GM20000 (cell line): Measurements from ENCODE around the gene DIP2C.
"Not testable (repeated sequence)": the region's sequence is repeated elsewhere in the genome, so short reads cannot be mapped to it uniquely, and the experiment has no call there.

Experiments used
- DNase-seq: peaks from one replicate; pipeline ENCODE4 v3.0.0; 2012; ENCODE audit warnings: low spot score
- TF ChIP-seq, protein P1 (sequence below): IDR thresholded peaks from 2 replicates; pipeline ENCODE4 v1.5.1; 2012; ENCODE audit warnings: mild to moderate bottlenecking, control low read depth; ENCODE audit errors: extremely low read depth, missing control alignments

The DIP2C gene

DNA sequence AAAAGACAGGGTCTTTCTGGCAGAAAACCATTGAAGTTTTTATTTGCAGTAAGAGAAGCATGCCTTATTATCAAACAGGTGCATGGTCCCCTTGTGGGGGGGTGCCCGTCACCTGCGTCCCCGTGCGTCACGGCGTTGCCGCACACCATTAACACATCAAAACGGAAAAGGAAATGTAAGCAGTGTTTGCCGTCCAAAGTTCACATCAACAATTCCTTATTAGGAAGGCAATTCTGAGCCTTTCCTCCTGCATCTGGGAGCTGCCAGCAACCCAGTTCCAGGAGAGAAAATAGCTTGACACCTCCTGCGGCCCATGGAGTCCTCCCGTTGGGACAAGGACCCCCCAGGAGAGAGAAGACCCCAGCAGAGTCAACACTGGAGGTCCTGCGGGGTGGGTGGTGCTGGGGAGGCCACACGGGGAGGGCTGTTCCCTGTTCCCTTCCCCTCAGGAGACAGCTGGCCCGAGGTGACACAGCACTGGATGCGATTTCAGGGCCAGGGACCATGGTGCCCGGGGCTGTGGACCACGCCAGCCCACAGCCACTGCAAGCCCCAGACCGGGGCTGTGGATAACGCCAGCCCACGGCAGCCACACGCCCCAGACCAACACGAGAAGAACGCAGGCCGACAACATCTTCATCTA is 39.5 kb downstream of the DIP2C start:
- TF ChIP-seq, protein P1, sequence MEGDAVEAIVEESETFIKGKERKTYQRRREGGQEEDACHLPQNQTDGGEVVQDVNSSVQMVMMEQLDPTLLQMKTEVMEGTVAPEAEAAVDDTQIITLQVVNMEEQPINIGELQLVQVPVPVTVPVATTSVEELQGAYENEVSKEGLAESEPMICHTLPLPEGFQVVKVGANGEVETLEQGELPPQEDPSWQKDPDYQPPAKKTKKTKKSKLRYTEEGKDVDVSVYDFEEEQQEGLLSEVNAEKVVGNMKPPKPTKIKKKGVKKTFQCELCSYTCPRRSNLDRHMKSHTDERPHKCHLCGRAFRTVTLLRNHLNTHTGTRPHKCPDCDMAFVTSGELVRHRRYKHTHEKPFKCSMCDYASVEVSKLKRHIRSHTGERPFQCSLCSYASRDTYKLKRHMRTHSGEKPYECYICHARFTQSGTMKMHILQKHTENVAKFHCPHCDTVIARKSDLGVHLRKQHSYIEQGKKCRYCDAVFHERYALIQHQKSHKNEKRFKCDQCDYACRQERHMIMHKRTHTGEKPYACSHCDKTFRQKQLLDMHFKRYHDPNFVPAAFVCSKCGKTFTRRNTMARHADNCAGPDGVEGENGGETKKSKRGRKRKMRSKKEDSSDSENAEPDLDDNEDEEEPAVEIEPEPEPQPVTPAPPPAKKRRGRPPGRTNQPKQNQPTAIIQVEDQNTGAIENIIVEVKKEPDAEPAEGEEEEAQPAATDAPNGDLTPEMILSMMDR, result no peak
- DNase-seq, result no peak

DNA sequence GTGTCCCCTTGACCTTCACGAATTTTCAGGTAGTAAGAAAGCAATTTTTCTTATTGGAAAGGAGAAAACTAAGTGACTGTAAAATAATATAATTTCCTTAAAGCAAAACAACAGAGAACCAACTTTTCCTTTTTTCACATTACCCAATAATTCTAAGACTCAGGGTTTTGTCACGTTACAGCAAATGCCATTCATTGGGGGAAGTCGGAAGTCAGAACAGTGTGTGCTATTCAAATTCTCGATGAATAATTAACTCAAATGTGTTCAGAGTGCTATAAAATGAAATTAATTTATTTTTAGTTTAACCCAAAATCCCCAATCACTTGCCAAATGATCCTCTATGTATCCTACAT is 40.0 kb downstream of the DIP2C start:
- no peak for DNase-seq
- TF ChIP-seq, protein P1, result no peak

DNA sequence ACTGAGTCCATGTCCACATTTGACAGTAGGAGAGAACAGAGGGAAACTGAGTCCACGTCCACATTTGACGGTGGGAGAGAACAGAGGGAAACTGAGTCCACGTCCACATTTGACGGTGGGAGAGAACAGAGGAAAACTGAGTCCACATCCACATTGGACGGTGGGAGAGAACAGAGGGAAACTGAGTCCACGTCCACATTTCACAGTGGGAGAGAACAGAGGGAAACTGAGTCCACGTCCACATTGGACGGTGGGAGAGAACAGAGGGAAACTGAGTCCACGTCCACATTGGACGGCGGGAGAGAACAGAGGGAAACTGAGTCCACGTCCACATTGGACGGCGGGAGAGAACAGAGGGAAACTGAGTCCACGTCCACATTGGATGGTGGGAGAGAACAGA is 42.4 kb downstream of the DIP2C start:
- DNase-seq, result not testable (repeated sequence)

DNA sequence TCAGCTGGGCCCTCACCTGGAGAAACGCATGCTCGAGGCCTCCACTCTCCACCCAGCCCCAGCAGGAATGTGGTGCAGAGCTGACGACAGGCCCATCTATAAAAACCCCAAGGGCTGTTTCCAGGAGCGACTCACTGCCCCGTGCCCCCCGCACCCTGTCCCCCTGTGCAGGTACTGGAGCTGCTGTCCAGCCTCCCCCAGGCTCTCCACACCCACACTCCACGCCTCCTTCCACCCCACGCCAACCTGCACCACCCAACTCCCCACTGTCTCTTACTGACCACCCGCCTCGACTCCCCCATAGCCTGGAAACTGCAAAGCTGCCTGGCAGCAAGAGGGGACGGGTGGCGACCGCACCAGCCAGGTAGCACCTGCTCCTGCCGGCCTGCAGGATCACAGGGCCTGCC is 43.3 kb downstream of the DIP2C start:
- TF ChIP-seq, protein P1, result no peak
- no peak for DNase-seq

DNA sequence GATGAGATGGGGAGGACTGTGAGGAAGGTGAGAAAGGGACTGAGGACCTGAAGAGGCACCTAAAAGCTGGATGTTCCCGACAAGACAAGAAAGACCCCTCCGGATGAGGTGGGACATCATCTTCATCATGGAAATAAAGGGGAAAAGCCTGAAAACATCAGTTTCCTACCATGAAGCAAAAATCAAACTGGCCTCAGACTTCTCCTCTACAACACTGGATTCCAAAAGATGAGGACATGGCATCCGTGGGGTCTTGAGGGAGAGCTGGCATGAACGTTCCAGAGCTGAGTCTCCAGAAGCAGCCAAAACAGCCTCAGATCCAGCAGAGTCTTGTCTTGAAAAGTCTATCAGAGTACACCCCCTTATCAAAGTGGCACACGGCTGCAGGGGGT is 44.5 kb downstream of the DIP2C start:
- TF ChIP-seq, protein P1, result no peak
- no peak for DNase-seq

DNA sequence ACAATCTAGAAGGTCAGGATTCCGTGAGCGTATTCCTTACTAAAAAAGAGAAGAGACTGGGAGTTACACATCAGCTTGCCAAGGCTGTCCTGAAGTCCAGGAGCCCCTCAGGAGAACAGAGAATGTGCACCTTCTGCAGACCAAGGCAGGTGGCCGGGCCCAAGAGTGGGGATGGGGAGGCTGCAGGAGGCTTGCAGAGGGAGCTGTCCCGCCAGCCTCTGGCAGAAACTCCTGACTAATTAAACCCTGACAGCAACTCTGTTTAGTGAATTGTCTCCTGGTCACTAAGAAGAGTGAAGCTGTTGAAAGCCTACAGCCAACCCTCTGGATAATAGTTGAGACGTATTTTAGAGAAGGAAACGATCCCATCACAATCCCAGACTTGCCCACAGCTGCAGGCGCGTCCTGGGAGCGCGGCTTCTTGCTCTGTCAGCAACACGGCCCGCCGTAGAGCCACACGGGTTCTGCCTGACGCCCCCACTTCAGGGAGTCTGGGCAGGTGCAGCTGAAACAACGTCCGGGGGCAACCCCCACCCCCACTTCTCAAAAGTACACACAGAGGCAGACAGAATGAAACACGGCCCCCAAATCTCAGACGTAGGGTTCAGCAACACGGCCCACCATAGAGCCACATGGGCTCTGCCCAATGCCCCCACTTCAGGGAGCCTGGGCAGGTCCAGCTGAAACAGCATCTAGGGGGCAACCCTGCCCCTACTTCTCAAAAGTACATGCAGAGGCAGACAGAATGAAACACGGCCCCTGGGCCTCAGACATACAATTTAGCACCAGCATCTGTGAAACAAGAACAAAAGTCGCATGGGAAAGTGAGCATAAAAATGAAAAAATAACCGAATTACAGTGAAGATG is 45.2 kb downstream of the DIP2C start:
- DNase-seq, result no peak
- TF ChIP-seq, protein P1, result no peak

DNA sequence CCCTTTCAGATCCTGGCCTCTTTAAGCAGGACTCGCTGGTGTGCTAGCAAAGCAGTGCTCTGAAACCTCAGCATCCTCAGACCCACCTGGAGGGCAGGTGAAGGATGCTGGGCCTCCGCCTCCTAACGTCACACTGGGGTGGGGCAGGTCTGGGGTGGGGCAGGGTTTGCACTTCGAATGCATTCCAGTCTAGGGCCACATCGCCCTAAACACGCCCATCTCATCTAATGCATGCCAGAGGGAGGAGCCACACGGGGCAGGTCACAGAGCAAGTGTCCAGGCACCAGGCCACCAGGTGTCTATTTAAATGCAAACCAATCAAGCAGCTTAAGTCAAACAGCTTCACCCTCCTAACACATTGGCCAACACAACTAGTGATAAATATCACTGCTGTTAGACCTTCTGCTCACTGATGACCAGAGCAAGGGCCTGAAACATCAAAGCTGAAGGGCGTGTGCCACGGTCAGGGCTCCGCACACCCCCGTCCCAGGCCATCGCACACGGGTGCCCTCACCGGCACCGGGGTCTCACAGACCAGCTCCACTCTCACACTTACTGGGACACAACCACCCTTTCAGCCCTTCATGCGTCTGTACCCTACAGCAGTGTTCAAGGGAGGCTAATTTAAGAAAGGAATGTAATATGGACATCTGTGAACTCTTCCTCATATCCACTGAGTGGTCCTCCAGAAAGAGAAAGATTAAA is 47.1 kb downstream of the DIP2C start:
- DNase-seq, result no peak
- TF ChIP-seq, protein P1, result no peak
